H9 (cell line): ENCODE measurements around the gene SLIT2. TPM values are rescaled to one million over a fixed set of nuclear protein-coding genes. Genes with fewer than 3 reads are reported as not detected.
A peak's percentile ranks its signal among the peaks of the same experiment; 100 is the strongest.

Experiments
- DNase-seq: peaks from one replicate; pipeline ENCODE4 v3.0.0-alpha.2; 2017
- H2AFZ ChIP-seq: one replicate; pipeline ENCODE4 v1.6.1; 2013; ENCODE audit warnings: mild to moderate bottlenecking, low read length, control low read depth, moderate library complexity
- H2AK5ac ChIP-seq: 2 replicates; pipeline ENCODE4 v1.6.1; 2013; ENCODE audit warnings: low read length, control low read depth, mixed read lengths; ENCODE audit not compliant: insufficient read length
- H2BK120ac ChIP-seq: one replicate; pipeline ENCODE4 v1.6.1; 2013; ENCODE audit warnings: low read depth, mild to moderate bottlenecking, low read length, control low read depth, inconsistent platforms; ENCODE audit not compliant: poor library complexity, severe bottlenecking
- H2BK12ac ChIP-seq: 2 replicates; pipeline ENCODE4 v1.6.1; 2013; ENCODE audit warnings: low read length, control low read depth, mixed read lengths, low read depth; ENCODE audit not compliant: insufficient read length
- H2BK15ac ChIP-seq: 2 replicates; pipeline ENCODE4 v1.6.1; 2013; ENCODE audit warnings: low read depth, low read length, control low read depth
- H2BK20ac ChIP-seq: one replicate; pipeline ENCODE4 v1.6.1; 2013; ENCODE audit warnings: low read depth, mild to moderate bottlenecking, low read length, control low read depth, inconsistent platforms; ENCODE audit not compliant: poor library complexity, severe bottlenecking
- H2BK5ac ChIP-seq: 2 replicates; pipeline ENCODE4 v1.6.1; 2013; ENCODE audit warnings: low read length, control low read depth, mixed read lengths; ENCODE audit not compliant: insufficient read length
- H3K14ac ChIP-seq: 2 replicates; pipeline ENCODE4 v1.6.1; 2013; ENCODE audit warnings: low read length, control low read depth; ENCODE audit not compliant: insufficient read depth
- H3K18ac ChIP-seq: 2 replicates; pipeline ENCODE4 v1.6.1; 2013; ENCODE audit warnings: low read depth, mild to moderate bottlenecking, mixed read lengths, low read length, control low read depth; ENCODE audit not compliant: insufficient read length
- H3K23ac ChIP-seq: 2 replicates; pipeline ENCODE4 v1.6.1; 2013; ENCODE audit warnings: low read length, control low read depth, mixed read lengths, low read depth; ENCODE audit not compliant: insufficient read length
- H3K23me2 ChIP-seq: 2 replicates; pipeline ENCODE4 v1.6.1; 2013; ENCODE audit warnings: low read depth, mild to moderate bottlenecking, mixed read lengths, low read length, control low read depth; ENCODE audit not compliant: insufficient read length, poor library complexity, severe bottlenecking
- H3K27ac ChIP-seq: 2 replicates; pipeline ENCODE4 v1.5.1; 2013; ENCODE audit warnings: low read length, control low read depth, mixed read lengths, low read depth; ENCODE audit not compliant: insufficient read length
- H3K27me3 ChIP-seq: 2 replicates; pipeline ENCODE4 v1.6.1; 2013; ENCODE audit warnings: low read length, control low read depth, inconsistent platforms; ENCODE audit not compliant: insufficient read depth
- H3K4ac ChIP-seq: 2 replicates; pipeline ENCODE4 v1.6.1; 2013; ENCODE audit warnings: low read depth, mild to moderate bottlenecking, control low read depth, inconsistent platforms, low read length, moderate library complexity
- H3K4me1 ChIP-seq: 2 replicates; pipeline ENCODE4 v1.6.1; 2013; ENCODE audit warnings: low read length, control low read depth, inconsistent platforms; ENCODE audit not compliant: insufficient read depth
- H3K4me2 ChIP-seq: 2 replicates; pipeline ENCODE4 v1.6.1; 2013; ENCODE audit warnings: low read length, control low read depth, mixed read lengths; ENCODE audit not compliant: insufficient read length, insufficient read depth
- H3K56ac ChIP-seq: 2 replicates; pipeline ENCODE4 v1.6.1; 2013; ENCODE audit warnings: low read depth, mild to moderate bottlenecking, mixed read lengths, low read length, control low read depth; ENCODE audit not compliant: insufficient read length
- H3K79me1 ChIP-seq: 2 replicates; pipeline ENCODE4 v1.6.1; 2013; ENCODE audit warnings: low read depth, mild to moderate bottlenecking, moderate library complexity, low read length, control low read depth, inconsistent platforms; ENCODE audit not compliant: insufficient read depth, poor library complexity, severe bottlenecking
- H3K79me2 ChIP-seq: 2 replicates; pipeline ENCODE4 v1.6.1; 2013; ENCODE audit warnings: low read length, control low read depth, inconsistent platforms; ENCODE audit not compliant: insufficient read depth
- H3K9ac ChIP-seq: 2 replicates; pipeline ENCODE4 v1.6.1; 2013; ENCODE audit warnings: low read length, control low read depth, mixed read lengths; ENCODE audit not compliant: insufficient read length; ENCODE audit errors: extremely low read depth
- H3K9me3 ChIP-seq: one replicate; pipeline ENCODE4 v1.6.1; 2013; ENCODE audit warnings: low read depth, low read length, inconsistent platforms; ENCODE audit not compliant: control insufficient read depth
- H3T11ph ChIP-seq: one replicate; pipeline ENCODE4 v1.6.1; 2013; ENCODE audit warnings: mild to moderate bottlenecking, low read length, control low read depth, inconsistent platforms
- H4K20me1 ChIP-seq: one replicate; pipeline ENCODE4 v1.6.1; 2013; ENCODE audit not compliant: control insufficient read depth, insufficient read length, insufficient read depth
- H4K5ac ChIP-seq: 2 replicates; pipeline ENCODE4 v1.6.1; 2013; ENCODE audit warnings: low read depth, mild to moderate bottlenecking, mixed read lengths, low read length, control low read depth; ENCODE audit not compliant: insufficient read length
- H4K8ac ChIP-seq: replicated peaks from 2 replicates; pipeline ENCODE4 v1.6.1; 2013; ENCODE audit warnings: low read length, control low read depth, mixed read lengths, low read depth; ENCODE audit not compliant: insufficient read length
- H4K91ac ChIP-seq: 2 replicates; pipeline ENCODE4 v1.6.1; 2013; ENCODE audit warnings: low read depth, mild to moderate bottlenecking, moderate library complexity, mixed read lengths, low read length, control low read depth; ENCODE audit not compliant: insufficient read length
- H3K27ac Mint-ChIP-seq, 3 experiments: 2 replicates in 2 of 3; 3 replicates in 1 of 3; pipeline ENCODE4 v1.8.0; 2020 to 2021; ENCODE audit warnings: mixed read lengths in 3 of 3, mild to moderate bottlenecking in 1 of 3, moderate library complexity in 1 of 3
- H3K27me3 Mint-ChIP-seq: 2 replicates; pipeline ENCODE4 v1.8.0; 2021; ENCODE audit warnings: low read depth, mild to moderate bottlenecking, moderate library complexity, mixed read lengths
- H3K36me3 Mint-ChIP-seq, 3 experiments: 2 replicates in 2 of 3; 3 replicates in 1 of 3; pipeline ENCODE4 v1.8.0; 2020 to 2021; ENCODE audit warnings: low read depth in 3 of 3, mixed read lengths in 3 of 3; ENCODE audit not compliant: insufficient read depth in 1 of 3
- H3K4me1 Mint-ChIP-seq, 2 experiments: 2 replicates each; pipeline ENCODE4 v1.8.0; 2020; ENCODE audit warnings: mixed read lengths in 2 of 2
- H3K4me3 Mint-ChIP-seq, 2 experiments: 2 replicates in 1 of 2; 3 replicates in 1 of 2; pipeline ENCODE4 v1.8.0; 2020 to 2021; ENCODE audit warnings: mild to moderate bottlenecking in 2 of 2, mixed read lengths in 2 of 2, moderate library complexity in 1 of 2
- H3K9me3 Mint-ChIP-seq, 2 experiments: 2 replicates in 1 of 2; 3 replicates in 1 of 2; pipeline ENCODE4 v1.8.0; 2020; ENCODE audit warnings: mild to moderate bottlenecking in 2 of 2, mixed read lengths in 2 of 2, moderate library complexity in 1 of 2
- WGBS: extraction: QIAGEN DNeasy Blood & Tissue Kit; methylation state at CpG from one replicate; pipeline ENCODE4 v1.1.7; 2013; ENCODE audit warnings: missing lambda C conversion rate, low lambda C conversion rate, mixed read lengths; ENCODE audit not compliant: insufficient read length; ENCODE audit errors: extremely low coverage; 5-methylcytosine and 5-hydroxymethylcytosine counted together
- total RNA-seq: library from RNA; stranded (reverse); gene quantifications from 2 replicates; pipeline ENCODE4 v1.2.1, GENCODE V29; 2021
- TF ChIP-seq, protein P1 (sequence below): fragments of 200-600 bp; sonication (generic); conservative IDR thresholded peaks from 3 replicates; pipeline ENCODE4 v1.8.0; 2021; ENCODE audit warnings: antibody characterized with exemption, mild to moderate bottlenecking

The SLIT2 gene
- total RNA-seq, 1 experiment from 2014 or later, result 1.3 TPM

DNA sequence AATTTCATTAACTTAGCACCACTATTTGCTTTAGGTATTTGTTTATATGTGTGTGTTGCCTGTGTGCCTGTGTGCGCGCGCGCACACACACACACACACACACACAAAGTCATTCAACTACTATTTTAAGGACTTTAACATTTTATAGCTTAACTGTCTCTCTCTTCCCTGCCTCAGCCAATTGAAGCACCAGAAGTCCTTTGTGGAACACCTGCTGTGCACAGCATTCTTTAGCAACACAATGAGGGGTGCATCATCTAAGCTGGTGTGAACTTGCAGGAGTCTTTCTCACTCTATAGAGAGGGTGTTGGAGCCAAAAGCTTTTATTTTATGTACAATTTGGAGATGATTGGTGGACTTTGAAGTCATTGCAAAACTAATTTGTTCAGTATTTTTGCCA, 31.3 kb downstream of the SLIT2 start:
- Mint-ChIP-seq H3K27me3 (no peaks in the 10 kb centered on the region), H3K27ac (peak overlapping the region in 2 of 3 experiments; percentile 40 to 75; a peak in 2 of 7 replicates), H3K36me3 (no peaks in the 10 kb centered on the region; a peak in 2 of 7 replicates), H3K9me3 (no peaks in the 10 kb centered on the region), H3K4me1 (peaks cover 45 to 51% of the 10 kb centered on the region in 2 experiments), H3K4me3 (peak overlapping the region in 1 of 2 experiments; percentile 30; a peak in 1 of 5 replicates)
- no peaks in the 10 kb centered on the region for H3K79me2 ChIP-seq
- H3K4me2 ChIP-seq, result no peak overlapping the region
- H4K5ac ChIP-seq, result no peak overlapping the region
- peak; percentile 84 for DNase-seq
- H2AFZ ChIP-seq, result no peak overlapping the region
- no peaks in the 10 kb centered on the region for H4K20me1 ChIP-seq
- H2BK15ac ChIP-seq, result no peak overlapping the region
- no peaks in the 10 kb centered on the region for H3K27me3 ChIP-seq
- no peak overlapping the region for H3K56ac ChIP-seq
- H3K4ac ChIP-seq, result no peak overlapping the region
- H2BK5ac ChIP-seq, result no peak overlapping the region
- no peak overlapping the region for H4K8ac ChIP-seq
- H3K9ac ChIP-seq, result no peak overlapping the region
- no peaks in the 10 kb centered on the region for H3K79me1 ChIP-seq
- H3K27ac ChIP-seq, result no peak overlapping the region
- no peak overlapping the region for H4K91ac ChIP-seq
- H3K23ac ChIP-seq, result no peak overlapping the region
- H2BK12ac ChIP-seq, result no peak overlapping the region
- no peaks in the 10 kb centered on the region for H3K23me2 ChIP-seq
- H2BK20ac ChIP-seq, result no peak overlapping the region
- TF ChIP-seq, protein P1, sequence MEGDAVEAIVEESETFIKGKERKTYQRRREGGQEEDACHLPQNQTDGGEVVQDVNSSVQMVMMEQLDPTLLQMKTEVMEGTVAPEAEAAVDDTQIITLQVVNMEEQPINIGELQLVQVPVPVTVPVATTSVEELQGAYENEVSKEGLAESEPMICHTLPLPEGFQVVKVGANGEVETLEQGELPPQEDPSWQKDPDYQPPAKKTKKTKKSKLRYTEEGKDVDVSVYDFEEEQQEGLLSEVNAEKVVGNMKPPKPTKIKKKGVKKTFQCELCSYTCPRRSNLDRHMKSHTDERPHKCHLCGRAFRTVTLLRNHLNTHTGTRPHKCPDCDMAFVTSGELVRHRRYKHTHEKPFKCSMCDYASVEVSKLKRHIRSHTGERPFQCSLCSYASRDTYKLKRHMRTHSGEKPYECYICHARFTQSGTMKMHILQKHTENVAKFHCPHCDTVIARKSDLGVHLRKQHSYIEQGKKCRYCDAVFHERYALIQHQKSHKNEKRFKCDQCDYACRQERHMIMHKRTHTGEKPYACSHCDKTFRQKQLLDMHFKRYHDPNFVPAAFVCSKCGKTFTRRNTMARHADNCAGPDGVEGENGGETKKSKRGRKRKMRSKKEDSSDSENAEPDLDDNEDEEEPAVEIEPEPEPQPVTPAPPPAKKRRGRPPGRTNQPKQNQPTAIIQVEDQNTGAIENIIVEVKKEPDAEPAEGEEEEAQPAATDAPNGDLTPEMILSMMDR, result no peak
- H3K14ac ChIP-seq, result no peak overlapping the region
- no peak overlapping the region for H3T11ph ChIP-seq
- H3K18ac ChIP-seq, result no peak overlapping the region
- no peaks in the 10 kb centered on the region; the same call in 1 of the 2 replicates for H3K4me1 ChIP-seq
- H2AK5ac ChIP-seq, result no peak overlapping the region
- no CpG with 5 or more reads among the region's 4 CpGs for WGBS
- no peaks in the 10 kb centered on the region for H3K9me3 ChIP-seq
- H2BK120ac ChIP-seq, result no peak overlapping the region
